GM12892 (cell line): Measurements from ENCODE around the gene PACSIN2.

Experiments used
- DNase-seq: peaks from one replicate; pipeline ENCODE4 v3.0.0; 2011; ENCODE audit not compliant: insufficient read length
- FAIRE-seq: peaks from 2 replicates; lab custom pipeline; 2011; peaks lifted over from hg19 to GRCh38; lab: Jason Lieb, UNC
- POLR2A ChIP-seq: IDR thresholded peaks from 2 replicates; pipeline ENCODE4 v1.6.1; 2011; ENCODE audit warnings: low read depth, low read length, control low read depth
- POLR2AphosphoS5 ChIP-seq: IDR thresholded peaks from 2 replicates; pipeline ENCODE4 v1.6.1; 2011; ENCODE audit warnings: low read depth, low read length, control low read depth
- TAF1 ChIP-seq: IDR thresholded peaks from 2 replicates; pipeline ENCODE4 v1.6.1; 2011; ENCODE audit warnings: low read depth, mild to moderate bottlenecking, control low read depth, low read length, borderline replicate concordance

Gene PACSIN2

DNA sequence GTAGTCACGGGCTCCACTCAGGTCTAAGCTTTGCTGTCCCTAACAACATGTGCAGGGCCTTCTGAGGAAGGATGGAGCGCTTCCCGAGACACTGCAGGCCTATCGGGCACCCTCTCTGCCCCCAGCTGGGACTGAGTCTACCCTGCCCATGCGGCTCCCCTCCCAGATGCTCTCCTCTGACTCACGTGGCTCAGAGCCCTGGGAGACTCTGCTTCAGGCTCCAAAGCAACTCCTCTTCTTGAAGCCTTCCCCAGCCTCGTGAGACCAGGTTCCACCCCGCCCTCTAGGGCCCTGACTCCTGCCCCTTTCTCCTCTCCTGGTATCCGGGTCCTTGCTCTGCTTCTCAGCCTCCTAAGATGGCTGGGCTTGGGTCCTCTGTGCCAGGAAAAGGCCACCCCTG is 129.5 kb downstream of the PACSIN2 start:
- FAIRE-seq (no peak), DNase-seq (no peak)
- TF ChIP-seq POLR2A (no peak), TAF1 (no peak), POLR2AphosphoS5 (no peak)

DNA sequence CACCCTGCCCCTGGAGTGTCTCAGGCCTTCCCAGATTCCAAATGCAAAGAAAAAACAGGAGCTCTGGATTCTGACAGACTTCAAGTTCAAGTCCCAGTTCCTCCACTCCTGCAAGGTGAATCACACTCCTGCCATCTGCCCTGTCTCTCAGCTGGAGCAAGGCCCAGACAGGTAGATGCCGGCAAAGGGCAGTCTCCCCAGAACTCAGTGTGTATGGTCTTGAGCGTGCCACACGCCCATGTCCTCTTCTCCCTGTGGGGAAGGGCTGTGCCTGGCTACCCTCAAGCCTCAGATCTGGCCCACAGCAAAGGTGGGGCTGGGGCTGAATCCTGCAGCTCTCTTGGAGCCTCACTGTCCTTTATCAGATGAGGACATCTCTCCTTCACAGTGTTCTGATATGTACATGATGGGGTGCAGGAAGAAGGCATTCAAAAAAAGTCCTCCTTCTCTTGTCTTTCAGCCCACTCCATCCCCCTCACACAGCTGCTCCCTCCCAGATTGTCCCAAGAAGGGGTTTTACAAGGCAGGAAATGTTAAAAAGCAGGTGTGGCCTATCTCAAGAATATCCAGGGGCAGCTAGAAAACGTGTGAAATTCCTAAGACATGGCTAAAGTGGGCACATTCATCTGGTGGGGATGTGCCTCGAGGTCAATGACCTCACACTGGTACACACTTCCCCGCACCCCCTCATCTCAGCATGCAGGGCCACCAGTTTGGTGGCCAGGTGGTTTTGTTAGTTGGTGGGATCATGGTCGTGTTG is 130.2 kb downstream of the PACSIN2 start:
- no peak for DNase-seq
- TF ChIP-seq POLR2A, result no peak
- TF ChIP-seq POLR2AphosphoS5, result no peak
- no peak for TF ChIP-seq TAF1
- FAIRE-seq, result no peak

GRCh38 chr22:42883970-42884369 is 131.0 kb downstream of the PACSIN2 start:
- TF ChIP-seq POLR2AphosphoS5, result no peak
- no peak for TF ChIP-seq POLR2A
- no peak for TF ChIP-seq TAF1
- no peak for DNase-seq
- FAIRE-seq, result no peak

GRCh38 chr22:42883121-42883520 is 131.8 kb downstream of the PACSIN2 start:
- no peak for TF ChIP-seq POLR2A
- TF ChIP-seq TAF1, result no peak
- TF ChIP-seq POLR2AphosphoS5, result no peak
- FAIRE-seq (no peak), DNase-seq (no peak)

DNA sequence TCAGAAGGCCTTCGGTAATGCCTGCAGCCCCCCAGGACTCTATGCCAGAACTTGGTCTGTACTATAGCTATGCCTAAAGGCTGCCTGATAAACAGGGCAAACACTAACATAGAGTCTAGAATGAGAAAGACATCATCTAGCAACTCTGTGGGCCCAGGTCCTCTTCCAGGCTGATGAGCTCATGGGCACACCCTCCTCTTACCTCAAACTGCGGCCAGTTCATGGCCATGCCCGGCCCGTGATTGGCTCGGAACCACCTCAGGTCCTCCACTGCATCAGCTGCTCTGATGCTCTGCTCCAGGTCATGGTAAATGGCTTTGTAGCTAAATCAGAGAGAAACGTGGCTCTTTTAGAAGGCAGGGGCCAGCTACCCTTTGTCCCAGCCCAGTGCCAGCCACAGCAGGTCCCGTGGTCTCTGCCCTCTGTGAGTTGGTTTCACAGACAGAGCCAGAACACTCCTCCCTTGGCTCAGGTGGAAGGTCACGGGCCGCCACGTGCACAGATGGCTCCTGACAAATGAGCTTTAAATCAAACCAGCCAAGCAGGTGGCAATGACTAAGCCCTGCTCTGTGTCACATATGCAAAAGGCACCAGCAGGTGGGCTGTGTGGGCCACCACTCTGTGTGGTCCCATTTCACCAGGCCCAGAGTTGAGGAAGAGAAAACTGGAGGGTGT is 132.8 kb downstream of the PACSIN2 start:
- DNase-seq (no peak), FAIRE-seq (no peak)
- TF ChIP-seq POLR2AphosphoS5 (no peak), TAF1 (no peak), POLR2A (no peak)

- no peak for FAIRE-seq
- no peak for DNase-seq
- TF ChIP-seq TAF1 (no peak), POLR2A (no peak), POLR2AphosphoS5 (no peak)
Observed at GRCh38 chr22:42881298-42881697, 133.7 kb downstream of the PACSIN2 start.

- no peak for TF ChIP-seq TAF1
- TF ChIP-seq POLR2A, result no peak
- TF ChIP-seq POLR2AphosphoS5, result no peak
- no peak for DNase-seq
- FAIRE-seq, result no peak
Observed at GRCh38 chr22:42880815-42881214, 134.1 kb downstream of the PACSIN2 start.

DNA sequence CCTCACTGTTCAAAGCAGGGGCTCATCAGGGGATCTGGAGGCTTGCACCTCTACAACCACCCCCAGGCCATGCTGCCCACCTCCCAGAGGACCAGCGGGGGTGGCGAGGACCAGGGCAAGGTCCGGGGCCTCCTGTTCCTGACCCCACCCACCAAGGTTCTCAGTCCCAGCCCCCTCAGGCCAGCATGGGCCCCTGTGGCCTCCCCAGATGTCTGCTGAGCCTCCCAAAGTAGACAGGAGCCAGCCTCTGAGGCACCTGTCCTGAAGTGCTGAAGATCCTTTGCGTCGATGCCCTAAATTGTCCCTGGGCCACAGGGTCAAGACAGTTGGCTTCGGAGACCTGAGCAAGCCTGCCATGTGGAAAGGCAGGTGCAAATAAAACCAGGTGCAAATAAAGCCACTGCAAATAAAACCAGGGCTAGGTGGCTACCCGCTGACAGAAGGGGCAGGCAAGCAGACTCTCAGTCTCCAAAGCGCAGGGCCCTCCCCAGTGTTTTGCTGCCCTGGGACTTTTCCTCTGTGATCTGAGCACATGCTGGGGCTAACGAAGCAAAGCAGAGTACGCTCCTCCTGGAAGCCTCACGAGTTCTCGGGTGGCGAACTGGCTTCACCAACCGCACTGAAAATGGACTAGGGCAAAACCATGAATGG is 135.5 kb downstream of the PACSIN2 start:
- no peak for FAIRE-seq
- TF ChIP-seq POLR2AphosphoS5 (no peak), TAF1 (no peak), POLR2A (no peak)
- DNase-seq, result no peak

DNA sequence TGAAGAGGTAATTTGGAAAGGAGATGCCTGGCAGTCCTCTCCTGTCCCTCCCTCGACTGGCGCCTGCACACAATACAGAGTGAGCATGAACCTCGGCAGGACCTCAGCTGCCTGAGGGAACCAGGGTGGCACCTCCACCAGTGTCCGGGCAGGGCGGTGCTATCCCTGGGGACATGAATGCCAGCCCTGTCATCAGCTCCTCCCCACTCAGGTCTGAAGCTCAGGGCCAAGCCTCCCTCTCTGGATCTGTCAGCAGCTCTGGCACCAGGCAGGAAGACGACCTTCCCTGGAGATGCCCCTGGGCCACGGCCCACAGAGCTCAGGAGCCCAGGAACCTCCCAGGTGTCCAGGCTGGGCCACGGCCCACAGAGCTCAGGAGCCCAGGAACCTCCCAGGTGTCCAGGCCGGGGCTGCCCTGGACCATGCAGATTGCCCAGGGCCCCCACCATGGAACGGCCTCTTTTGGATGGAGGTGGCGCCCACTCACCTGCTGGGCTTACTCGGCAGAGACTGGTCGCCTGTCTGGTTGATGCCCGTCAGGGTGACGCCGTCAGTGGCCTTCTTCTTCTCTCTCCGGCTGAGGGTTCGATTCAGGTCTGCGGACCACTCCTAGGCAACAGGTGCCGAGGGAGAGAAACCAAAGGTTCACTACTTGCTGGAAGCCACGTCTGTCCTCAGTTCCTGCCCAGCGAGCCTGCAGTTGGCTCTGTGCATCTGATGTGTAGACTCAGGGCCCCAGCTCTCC is 136.2 kb downstream of the PACSIN2 start:
- no peak for DNase-seq
- no peak for FAIRE-seq
- TF ChIP-seq TAF1 (no peak), POLR2A (no peak), POLR2AphosphoS5 (no peak)

DNA sequence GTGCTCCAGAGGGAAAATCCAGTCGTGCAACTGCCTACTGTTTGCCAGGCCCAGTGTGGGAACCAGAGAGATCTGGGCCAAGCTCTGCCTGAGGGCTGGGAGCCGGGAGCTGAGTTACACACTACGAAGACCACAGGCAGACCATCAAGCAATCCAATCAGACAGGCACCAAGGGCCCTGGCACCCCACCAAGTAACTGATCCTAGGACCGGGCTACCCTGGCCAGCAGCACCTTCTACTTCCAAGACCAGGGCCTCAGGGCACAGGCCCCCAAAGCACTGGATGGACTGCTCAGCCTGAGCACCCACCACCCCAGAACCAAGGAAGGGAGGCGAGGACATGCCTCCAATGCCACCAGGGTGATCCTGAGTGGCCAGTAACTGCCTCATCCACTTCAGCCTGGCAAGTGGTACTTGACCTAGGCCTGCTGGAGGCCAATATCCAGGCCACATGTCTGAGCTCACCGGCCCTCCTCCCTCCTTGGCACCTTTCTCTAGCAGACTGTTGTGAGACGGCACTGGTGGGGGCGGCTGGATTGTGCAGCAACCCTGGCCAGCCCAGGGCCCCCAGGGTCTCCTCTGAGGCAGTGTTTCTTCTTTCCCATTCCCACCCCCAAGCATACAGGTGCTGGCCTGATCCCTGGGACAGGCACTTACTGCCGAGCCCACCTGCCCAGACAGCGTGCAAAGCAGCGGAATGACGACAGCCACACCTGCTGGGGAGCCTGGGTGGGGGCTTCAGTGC is 137.2 kb downstream of the PACSIN2 start:
- FAIRE-seq (no peak), DNase-seq (no peak)
- TF ChIP-seq POLR2A (no peak), POLR2AphosphoS5 (no peak), TAF1 (no peak)

DNA sequence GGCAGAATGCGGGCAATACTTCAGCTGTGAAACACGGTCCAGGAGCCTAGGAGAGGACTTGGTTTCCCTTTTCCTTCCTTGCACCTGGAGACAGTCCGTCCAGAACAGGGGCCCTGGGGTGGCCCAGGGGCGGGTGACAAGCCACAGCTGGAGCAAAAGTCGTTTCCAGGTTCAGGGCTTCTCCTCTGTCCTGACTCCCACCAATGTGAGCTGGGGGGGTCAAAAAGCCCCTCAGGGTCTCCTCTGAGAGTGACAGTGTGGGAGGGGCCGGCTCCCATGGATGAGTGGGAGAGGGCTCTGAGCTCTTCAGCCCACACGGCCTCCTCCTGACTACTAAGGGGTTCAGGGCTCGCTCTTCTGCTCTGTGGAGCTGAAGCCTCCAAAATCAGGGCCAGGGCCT is 137.8 kb downstream of the PACSIN2 start:
- FAIRE-seq (no peak), DNase-seq (no peak)
- no peak for TF ChIP-seq TAF1
- TF ChIP-seq POLR2A, result no peak
- no peak for TF ChIP-seq POLR2AphosphoS5
